IPS DF 4.7 (cell line): Measurements from ENCODE around the gene SAE1.
"Not testable (repeated sequence)": the region's sequence is repeated elsewhere in the genome, so short reads cannot be mapped to it uniquely, and the experiment has no call there.

ENCODE experiments used
- DNase-seq: peaks from one replicate; pipeline ENCODE4 v3.0.0-alpha.2; 2013; ENCODE audit warnings: low spot score; ENCODE audit errors: extremely low read depth

The SAE1 gene

GRCh38 chr19:47239610-47240296, 109.1 kb downstream of the SAE1 start:
- DNase-seq, result no peak

- DNase-seq, result no peak
Measured at GRCh38 chr19:47240556-47240955, 109.9 kb downstream of the SAE1 start.

GRCh38 chr19:47240996-47241918, 110.6 kb downstream of the SAE1 start:
- no peak for DNase-seq

GRCh38 chr19:47241919-47242577, 111.4 kb downstream of the SAE1 start:
- DNase-seq, result no peak

- DNase-seq, result no peak
Measured at GRCh38 chr19:47243364-47243775, 112.7 kb downstream of the SAE1 start.

GRCh38 chr19:47243776-47244547, 113.3 kb downstream of the SAE1 start:
- no peak for DNase-seq

- DNase-seq, result no peak
Measured at GRCh38 chr19:47247308-47247990, 116.8 kb downstream of the SAE1 start.

GRCh38 chr19:47253016-47253415, 122.4 kb downstream of the SAE1 start:
- not testable (repeated sequence) for DNase-seq

GRCh38 chr19:47253467-47253881, 122.8 kb downstream of the SAE1 start:
- DNase-seq, result no peak

GRCh38 chr19:47253970-47254369, 123.3 kb downstream of the SAE1 start:
- DNase-seq, result no peak

GRCh38 chr19:47255879-47256692, 125.5 kb downstream of the SAE1 start, which contains the start of gene CCDC9:
Gene CCDC9 (plus strand): TSS chr19:47256525. CDS start chr19:47258401, 1,876 bp downstream.
- DNase-seq, result no peak

- DNase-seq, result no peak
Measured at GRCh38 chr19:47256693-47257410, 126.2 kb downstream of the SAE1 start.

- DNase-seq, result no peak
Measured at GRCh38 chr19:47257411-47258169, 127.0 kb downstream of the SAE1 start.

- DNase-seq, result no peak
Measured at GRCh38 chr19:47258434-47258833, 127.8 kb downstream of the SAE1 start.

- no peak for DNase-seq
Measured at GRCh38 chr19:47258895-47259555, 128.4 kb downstream of the SAE1 start.
